H1 (cell line): Measurements from ENCODE around the gene NCSTN. TPM values are rescaled to one million over a fixed set of nuclear protein-coding genes. Genes with fewer than 3 reads are reported as not detected.

ENCODE experiments used
- CTCF ChIA-PET: fragments of 300-600 bp; sonication (Branson Sonifier 250); formaldehyde crosslinking; loops from one replicate; lab custom pipeline; 2021; ENCODE audit not compliant: partially characterized antibody; lab: Charles Lee
- POLR2A ChIA-PET: fragments of 300-600 bp; sonication (Branson Sonifier 250); formaldehyde crosslinking; loops from one replicate; lab custom pipeline; 2021; ENCODE audit warnings: inconsistent platforms; ENCODE audit not compliant: partially characterized antibody; lab: Charles Lee
- DNase-seq, 2 experiments: peaks; one replicate each; pipeline versions ENCODE4 v3.0.0 to v3.0.0-alpha.2; 2010 to 2022; ENCODE audit warnings: low spot score in 2 of 2, low read depth in 1 of 2, mixed read lengths in 1 of 2
- FAIRE-seq: peaks from 2 replicates; lab custom pipeline; 2011; peaks lifted over from hg19 to GRCh38; lab: Jason Lieb, UNC
- H2AFZ ChIP-seq: 2 replicates; pipeline ENCODE4 v1.8.1; 2012; ENCODE audit warnings: low read length, inconsistent platforms
- H2AK5ac ChIP-seq: 2 replicates; pipeline ENCODE4 v1.6.1; 2013; ENCODE audit warnings: low read depth, low read length
- H2BK120ac ChIP-seq: replicated peaks from 2 replicates; pipeline ENCODE3; 2013; ENCODE audit warnings: low read depth, low read length, inconsistent platforms
- H2BK12ac ChIP-seq: 2 replicates; pipeline ENCODE4 v1.6.1; 2013; ENCODE audit warnings: low read depth, low read length
- H2BK15ac ChIP-seq: 2 replicates; pipeline ENCODE4 v1.6.1; 2013; ENCODE audit warnings: low read length
- H2BK20ac ChIP-seq: 2 replicates; pipeline ENCODE4 v1.6.1; 2013; ENCODE audit warnings: low read length
- H2BK5ac ChIP-seq: 2 replicates; pipeline ENCODE4 v1.6.1; 2013; ENCODE audit warnings: low read depth, low read length
- H3K14ac ChIP-seq: 2 replicates; pipeline ENCODE4 v1.6.1; 2013; ENCODE audit warnings: inconsistent platforms; ENCODE audit not compliant: insufficient read length
- H3K18ac ChIP-seq: 2 replicates; pipeline ENCODE4 v1.6.1; 2013; ENCODE audit warnings: low read length; ENCODE audit errors: extremely low read depth
- H3K23ac ChIP-seq: 2 replicates; pipeline ENCODE4 v1.6.1; 2013; ENCODE audit warnings: inconsistent platforms; ENCODE audit not compliant: insufficient read length
- H3K23me2 ChIP-seq: 2 replicates; pipeline ENCODE4 v1.6.1; 2013; ENCODE audit warnings: low read depth, low read length
- H3K27ac ChIP-seq: 2 replicates; pipeline ENCODE4 v1.6.1; 2011; ENCODE audit warnings: low read depth, low read length, inconsistent platforms
- H3K27me3 ChIP-seq, 4 experiments: replicated peaks in 1 of 4; 1 replicate in 1 of 4; 2 replicates in 3 of 4; pipeline versions ENCODE4 v1.6.1 to v1.8.1; 2011 to 2013; ENCODE audit warnings: low read length in 3 of 4, mild to moderate bottlenecking in 3 of 4, inconsistent platforms in 2 of 4, mixed read lengths in 2 of 4, moderate library complexity in 1 of 4; ENCODE audit not compliant: control insufficient read depth in 3 of 4, insufficient read depth in 3 of 4; ENCODE audit errors: extremely low read depth in 1 of 4
- H3K36me3 ChIP-seq, 4 experiments: 2 replicates each; pipeline versions ENCODE4 v1.6.1 to v1.8.1; 2011 to 2013; ENCODE audit warnings: mild to moderate bottlenecking in 4 of 4, low read length in 3 of 4, moderate library complexity in 2 of 4, control low read depth in 1 of 4, inconsistent platforms in 1 of 4; ENCODE audit not compliant: insufficient read depth in 4 of 4, control insufficient read depth in 2 of 4
- H3K4ac ChIP-seq: replicated peaks from 2 replicates; pipeline ENCODE3; 2013; ENCODE audit warnings: low read length, low read depth, mixed read lengths, inconsistent platforms; ENCODE audit not compliant: insufficient read length
- H3K4me1 ChIP-seq, 4 experiments: replicated peaks in 1 of 4; 1 replicate in 1 of 4; 2 replicates in 3 of 4; pipeline versions ENCODE4 v1.6.1 to v1.8.1; 2011 to 2013; ENCODE audit warnings: low read length in 3 of 4, inconsistent platforms in 2 of 4, mixed read lengths in 1 of 4; ENCODE audit not compliant: insufficient read depth in 4 of 4, control insufficient read depth in 3 of 4
- H3K4me2 ChIP-seq, 2 experiments: 2 replicates each; pipeline versions ENCODE4 v1.6.1 to v1.8.1; 2011 to 2013; ENCODE audit warnings: low read depth in 2 of 2, low read length in 2 of 2, control low read depth in 1 of 2, inconsistent platforms in 1 of 2, mild to moderate bottlenecking in 1 of 2; ENCODE audit not compliant: insufficient read depth in 1 of 2
- H3K4me3 ChIP-seq, 4 experiments: fragments of 200-600, 300-600 bp in 1 of 4; sonication (generic), shearing (Covaris generic), sonication (Bioruptor Twin) in 1 of 4; 2 replicates each; pipeline versions ENCODE4 v1.5.1 to v1.8.1; 2011 to 2016; ENCODE audit warnings: low read length in 4 of 4, low read depth in 3 of 4, control low read depth in 2 of 4, inconsistent platforms in 2 of 4, mild to moderate bottlenecking in 2 of 4, mixed read lengths in 1 of 4, moderate library complexity in 1 of 4; ENCODE audit not compliant: insufficient read depth in 2 of 4; ENCODE audit errors: extremely low read depth in 1 of 4
- H3K56ac ChIP-seq: replicated peaks from 2 replicates; pipeline ENCODE3; 2013; ENCODE audit warnings: low read depth, mild to moderate bottlenecking, mixed read lengths, low read length, inconsistent platforms; ENCODE audit not compliant: insufficient read length
- H3K79me1 ChIP-seq: 2 replicates; pipeline ENCODE4 v1.6.1; 2013; ENCODE audit warnings: low read depth, low read length, control low read depth
- H3K79me2 ChIP-seq, 2 experiments: 2 replicates each; pipeline versions ENCODE4 v1.6.1 to v1.8.1; 2012 to 2013; ENCODE audit warnings: low read length in 2 of 2, mild to moderate bottlenecking in 2 of 2, inconsistent platforms in 1 of 2; ENCODE audit not compliant: insufficient read depth in 2 of 2, control insufficient read depth in 1 of 2
- H3K9ac ChIP-seq, 4 experiments: replicated peaks in 1 of 4; 1 replicate in 1 of 4; 2 replicates in 3 of 4; pipeline versions ENCODE4 v1.6.1 to v1.8.1; 2011 to 2013; ENCODE audit warnings: low read depth in 3 of 4, low read length in 3 of 4, control low read depth in 2 of 4, mild to moderate bottlenecking in 2 of 4, moderate library complexity in 2 of 4, inconsistent platforms in 1 of 4; ENCODE audit errors: extremely low read depth in 1 of 4
- H3K9me3 ChIP-seq, 2 experiments: 2 replicates each; pipeline versions ENCODE4 v1.6.1 to v1.8.1; 2012 to 2013; ENCODE audit warnings: mild to moderate bottlenecking in 2 of 2, moderate library complexity in 2 of 2, control low read depth in 1 of 2, inconsistent platforms in 1 of 2, low read depth in 1 of 2, low read length in 1 of 2, mixed read lengths in 1 of 2; ENCODE audit not compliant: insufficient read depth in 2 of 2
- H4K20me1 ChIP-seq, 2 experiments: replicated peaks in 1 of 2; 2 replicates each; pipeline versions ENCODE3 to v1.8.1; 2011 to 2013; ENCODE audit warnings: inconsistent platforms in 2 of 2, low read length in 2 of 2, mild to moderate bottlenecking in 1 of 2; ENCODE audit not compliant: insufficient read depth in 2 of 2, control insufficient read depth in 1 of 2
- H4K5ac ChIP-seq: 2 replicates; pipeline ENCODE4 v1.6.1; 2013; ENCODE audit warnings: low read length, low read depth, mixed read lengths, inconsistent platforms; ENCODE audit not compliant: insufficient read length
- H4K8ac ChIP-seq: 2 replicates; pipeline ENCODE4 v1.8.0; 2013; ENCODE audit warnings: mild to moderate bottlenecking, moderate library complexity, low read length, inconsistent platforms; ENCODE audit not compliant: insufficient read depth; ENCODE audit errors: extremely low read depth
- H4K91ac ChIP-seq: replicated peaks from 2 replicates; pipeline ENCODE3; 2013; ENCODE audit warnings: low read length, mixed read lengths, inconsistent platforms; ENCODE audit not compliant: insufficient read length
- CEBPB ChIP-seq: IDR thresholded peaks from 2 replicates; pipeline ENCODE4 v1.6.1; 2012; ENCODE audit warnings: low read depth, low read length
- CHD1 ChIP-seq: IDR thresholded peaks from 2 replicates; pipeline ENCODE4 v1.6.1; 2012; ENCODE audit warnings: low read depth, low read length, improper control_type of control experiment
- CTCF ChIP-seq, 3 experiments: IDR thresholded peaks; 1 replicate in 2 of 3; 2 replicates in 1 of 3; pipeline versions ENCODE4 v1.5.1 to v1.6.1; 2011; ENCODE audit warnings: low read length in 3 of 3, mild to moderate bottlenecking in 3 of 3, inconsistent platforms in 2 of 3, low read depth in 1 of 3, moderate library complexity in 1 of 3; ENCODE audit not compliant: insufficient read depth in 1 of 3; ENCODE audit errors: control extremely low read depth in 1 of 3
- EZH2 ChIP-seq: fragments of 200-600 bp; sonication (generic); IDR thresholded peaks from 2 replicates; pipeline ENCODE4 v1.7.1; 2012; ENCODE audit warnings: low read depth, mild to moderate bottlenecking, moderate library complexity, low read length, inconsistent platforms; ENCODE audit not compliant: severe bottlenecking
- FOSL1 ChIP-seq: IDR thresholded peaks from 2 replicates; pipeline ENCODE4 v1.6.1; 2011; ENCODE audit warnings: mild to moderate bottlenecking, low read depth, low read length, moderate library complexity; ENCODE audit not compliant: insufficient read depth
- POLR2AphosphoS5 ChIP-seq: IDR thresholded peaks from 2 replicates; pipeline ENCODE4 v1.6.1; 2011; ENCODE audit warnings: low read depth, low read length
- RXRA ChIP-seq: IDR thresholded peaks from 2 replicates; pipeline ENCODE4 v1.6.1; 2011; ENCODE audit warnings: low read depth, mild to moderate bottlenecking, low read length, moderate library complexity; ENCODE audit not compliant: insufficient read depth
- SIX5 ChIP-seq: IDR thresholded peaks from 2 replicates; pipeline ENCODE4 v1.6.1; 2011; ENCODE audit warnings: mild to moderate bottlenecking, low read depth, low read length
- SP4 ChIP-seq: IDR thresholded peaks from 2 replicates; pipeline ENCODE4 v1.6.1; 2012; ENCODE audit warnings: low read length, inconsistent platforms
- SUZ12 ChIP-seq: fragments of 200-600 bp; sonication (generic); IDR thresholded peaks from 2 replicates; pipeline ENCODE4 v1.6.1; 2012; ENCODE audit warnings: mild to moderate bottlenecking, inconsistent platforms, low read length, moderate library complexity, mixed read lengths
- WGBS, 2 experiments: shearing (Covaris generic) in 1 of 2; methylation state at CpG; one replicate each; pipeline versions ENCODE4 v1.1.6 to v1.1.7; 2013 to 2015; ENCODE audit warnings: low lambda C conversion rate in 2 of 2, mixed read lengths in 2 of 2, inconsistent platforms in 1 of 2, low coverage in 1 of 2, missing lambda C conversion rate in 1 of 2; ENCODE audit not compliant: insufficient replicate concordance in 2 of 2, insufficient coverage in 1 of 2, insufficient read length in 1 of 2; ENCODE audit errors: extremely low coverage in 1 of 2, missing lambda C conversion rate in 1 of 2; 5-methylcytosine and 5-hydroxymethylcytosine counted together
- polyA plus RNA-seq, 7 experiments: library from polyadenylated mRNA; depleted of rRNA in 3 of 7; stranded (reverse) in 5 of 7; unstranded in 2 of 7; fragments of >200 nt in 5 of 7; fragments of 200-250 nt in 2 of 7; gene quantifications; 1 replicate in 5 of 7; 2 replicates in 1 of 7; 4 replicates in 1 of 7; pipeline versions ENCODE4 v1.2.1 to v1.2.3, GENCODE V29; 2011 to 2013; ENCODE audit warnings: missing spikeins in 2 of 7, mixed read lengths in 2 of 7
- total RNA-seq: library from RNA; stranded (reverse); fragmentation: NEBNext Ultra II Directional; extraction: Animal tissue kit (Norgen Biotek cat#: 25700); gene quantifications from 2 replicates; pipeline ENCODE4 v1.2.1, GENCODE V29; 2021

Gene NCSTN
- total and polyA plus RNA-seq, 2 of the 8 experiments (the other 6 are each of a cell fraction or from before 2014, with no cell fraction given) = 64.7 to 125 TPM

DNA sequence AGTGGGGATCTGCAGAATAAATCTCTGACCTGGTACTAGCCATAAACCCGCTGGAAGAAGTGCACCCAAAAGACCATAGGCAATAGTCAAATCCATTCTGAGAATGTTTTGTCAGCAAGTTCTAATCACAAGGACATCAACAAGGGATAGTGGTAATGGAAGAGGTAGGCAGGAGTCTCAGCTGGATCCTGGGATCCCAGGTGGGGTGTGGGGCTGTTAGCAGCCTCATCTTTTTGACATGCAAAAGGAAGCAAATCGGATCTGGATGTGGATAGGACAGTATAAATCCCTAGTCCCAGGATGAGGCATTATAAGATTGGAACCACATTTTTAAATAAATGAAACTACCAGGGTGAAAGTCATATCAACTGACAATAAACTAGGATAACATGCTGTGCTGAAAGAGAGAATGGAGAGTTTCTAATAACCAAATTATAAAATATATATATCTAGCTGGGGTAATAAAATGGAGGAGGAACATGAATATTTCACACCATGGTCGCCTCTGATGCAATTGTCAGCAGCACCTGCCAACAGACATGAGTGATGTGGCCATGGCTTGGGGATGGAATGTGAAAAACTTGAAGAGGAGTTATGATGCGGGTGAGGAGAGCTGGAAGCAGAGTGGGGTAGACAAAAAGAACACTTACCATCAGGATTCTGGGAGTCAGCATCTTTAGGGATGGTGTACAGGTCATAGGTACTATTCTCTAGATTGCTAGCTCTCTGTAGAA is 34.6 kb upstream of the NCSTN start:
- no peak overlapping the region for H2BK15ac ChIP-seq
- peak; percentile 71 for FAIRE-seq
- H3K4me2 ChIP-seq = peak overlapping the region; percentile 6 to 14; a peak in 1 of 4 replicates
- ChIA-PET POLR2A (interaction anchor here (0.7 to 3.1 kb wide), 4 partner anchors 16 to 70 kb away, joined by 3 to 13 read pairs (median 10); partner anchors contain the start of gene PEX19), CTCF (interaction anchor here (0.6 to 2.7 kb wide), 6 partner anchors 14 to 69 kb away, joined by 3 to 23 read pairs (median 4); no protein-coding TSS in a partner anchor)
- no peaks in the 10 kb centered on the region for H3K27me3 ChIP-seq
- peak overlapping the region in 1 of 4 experiments; percentile 25; a peak in 1 of 8 replicates for H3K4me3 ChIP-seq
- H4K91ac ChIP-seq = no peak overlapping the region
- no peak overlapping the region for H2BK5ac ChIP-seq
- H3K14ac ChIP-seq = no peak overlapping the region
- H3K9me3 ChIP-seq = no peaks in the 10 kb centered on the region
- H3K56ac ChIP-seq = no peak overlapping the region
- H3K27ac ChIP-seq = no peak overlapping the region
- H4K8ac ChIP-seq = no peak overlapping the region; the same call in 1 of the 2 replicates
- H4K20me1 ChIP-seq = peaks cover 0 to 2% of the 10 kb centered on the region in 2 experiments
- H2BK12ac ChIP-seq = no peak overlapping the region
- H3K36me3 ChIP-seq = peaks cover 23 to 64% (median 53%) of the 10 kb centered on the region in 4 experiments
- H2BK120ac ChIP-seq = no peak overlapping the region
- H3K23me2 ChIP-seq = no peaks in the 10 kb centered on the region
- no peak overlapping the region; the same call in 1 of the 2 replicates for H2BK20ac ChIP-seq
- H3K4me1 ChIP-seq = peaks cover 4 to 11% (median 8%) of the 10 kb centered on the region in 4 experiments
- WGBS, 2 experiments = 72% methylated on average over 4 of the region's 4 CpGs; no CpG with 5 or more reads in 1 of the 2 experiments
- no peaks in the 10 kb centered on the region for H3K79me1 ChIP-seq
- H2AFZ ChIP-seq = no peak overlapping the region
- peak overlapping the region; percentile 73 for H4K5ac ChIP-seq
- no peak overlapping the region for H3K18ac ChIP-seq
- H3K4ac ChIP-seq = no peak overlapping the region
- no peaks in the 10 kb centered on the region for H3K79me2 ChIP-seq
- H3K9ac ChIP-seq = no peak overlapping the region
- no peak for DNase-seq
- H2AK5ac ChIP-seq = no peak overlapping the region
- H3K23ac ChIP-seq = no peak overlapping the region
- TF ChIP-seq CTCF (IDR thresholded peaks at IDR 0.05; ENCODE audit: control extremely low read depth in 1 of 3, insufficient read depth in 1 of 3, low read depth in 1 of 3, low read length in 3 of 3) = no peak
- no peak for TF ChIP-seq POLR2AphosphoS5
- no peak for TF ChIP-seq SIX5
- TF ChIP-seq CEBPB = no peak
- TF ChIP-seq CHD1 = no peak
- TF ChIP-seq EZH2 = no peak
- TF ChIP-seq RXRA = no peak
- TF ChIP-seq SP4 = no peak
- no peak for TF ChIP-seq FOSL1
- no peak for TF ChIP-seq SUZ12
